HL-60/S4 (cell line): ENCODE measurements around the gene BCL10.

ENCODE experiments used
- in situ Hi-C: fragments of 300-500 bp; cut with MboI; formaldehyde crosslinking; loops from 2 replicates; pipeline ENCODE4 v1.14.3; 2022; ENCODE audit warnings: low sequenced_read_pairs

Gene BCL10

DNA sequence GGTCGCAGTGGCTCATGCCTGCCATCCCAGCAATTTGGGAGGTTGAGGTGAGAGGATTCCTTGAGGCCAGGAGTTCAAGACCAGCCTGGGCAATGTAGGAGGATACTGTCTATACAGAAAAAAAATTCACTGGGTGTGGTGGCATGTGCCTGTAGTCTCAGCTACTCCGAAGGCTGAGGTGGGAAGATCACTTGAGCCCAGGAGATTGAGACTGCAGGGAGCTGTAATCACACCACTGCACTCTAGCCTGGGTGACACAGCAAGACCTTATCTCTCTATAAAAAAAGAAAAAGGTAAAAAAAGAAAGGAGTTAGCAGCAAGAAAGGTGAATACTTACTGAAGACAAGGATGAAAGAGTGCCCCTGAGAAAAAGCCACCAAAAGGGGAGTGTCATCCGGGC, 23.7 kb upstream of the BCL10 start:
- in situ Hi-C loops = no loop called here

DNA sequence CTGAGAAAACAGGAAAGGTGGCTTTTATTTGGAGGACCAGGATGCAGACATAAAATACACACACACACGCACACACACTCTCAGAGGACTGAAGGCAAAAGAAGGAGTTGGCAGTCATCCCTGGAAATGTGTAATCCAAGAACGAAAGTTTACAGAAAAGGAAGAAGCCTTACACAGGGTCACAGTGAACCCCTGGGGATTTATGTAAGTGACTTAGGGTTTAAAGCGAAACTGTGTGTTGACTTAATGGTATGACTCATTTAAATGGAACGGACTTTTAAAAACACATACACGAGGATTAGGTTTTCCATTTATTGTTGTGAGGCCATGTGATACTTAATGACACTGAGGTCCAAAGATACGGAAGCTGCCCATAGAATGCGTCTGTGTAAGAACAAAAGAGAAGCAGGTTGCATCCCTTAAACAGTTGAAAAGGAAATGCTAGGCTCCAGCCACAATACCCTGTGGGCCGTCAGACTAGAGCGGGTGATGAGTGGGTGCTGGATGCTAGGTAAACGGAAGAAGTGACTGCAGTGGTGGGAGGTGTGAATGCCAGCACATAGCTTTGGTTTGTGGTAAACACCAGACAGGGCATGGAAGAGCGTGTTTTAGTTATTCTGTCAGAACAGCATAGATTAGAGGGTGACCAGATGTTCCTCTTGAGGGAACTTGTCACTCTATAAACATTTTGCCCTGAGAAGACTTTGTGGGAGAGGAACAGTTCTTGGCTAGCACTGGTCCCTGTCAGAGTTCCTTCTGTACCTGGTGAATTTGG, 21.6 kb upstream of the BCL10 start:
- in situ Hi-C loops = no loop called here

DNA sequence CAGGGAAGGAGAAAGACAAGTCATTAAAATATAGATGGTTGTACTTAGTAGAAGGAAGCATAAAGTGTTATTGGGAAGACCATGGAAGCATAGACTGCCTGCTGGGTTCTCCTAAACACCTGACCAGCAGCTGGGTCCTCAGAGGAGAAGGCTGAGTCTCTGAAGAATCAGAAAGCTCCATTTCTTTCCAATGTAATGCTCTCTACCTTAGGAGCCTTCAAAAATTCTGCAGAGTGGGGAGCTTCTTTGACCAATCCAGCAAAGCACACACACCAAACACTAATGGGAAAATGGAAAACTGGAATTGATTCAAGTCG, 21.1 kb upstream of the BCL10 start:
- in situ Hi-C loops = no loop called here

- in situ Hi-C loops = no loop called here
Measured at GRCh38 chr1:85296980-85297379, 20.5 kb upstream of the BCL10 start.

DNA sequence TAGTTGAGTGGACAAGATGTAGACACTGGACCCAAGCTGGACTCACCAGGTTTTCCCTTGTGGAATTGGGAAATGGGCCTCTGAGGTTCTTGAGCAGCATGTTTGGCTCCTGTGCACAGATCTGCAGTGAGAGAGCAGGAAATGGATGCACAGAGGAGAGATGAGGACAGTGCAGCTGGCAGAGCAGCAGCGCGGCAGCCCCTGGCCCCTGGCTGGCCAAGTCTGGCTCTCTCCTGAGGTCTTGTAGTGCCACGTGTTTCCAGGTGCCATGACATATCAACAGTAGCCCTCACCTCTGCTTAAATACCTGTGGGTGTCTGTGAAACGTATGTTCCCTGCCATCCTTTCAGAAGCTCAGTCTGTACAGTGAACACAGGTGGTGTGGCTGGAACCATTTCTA, 19.2 kb upstream of the BCL10 start:
- in situ Hi-C loops = no loop called here

DNA sequence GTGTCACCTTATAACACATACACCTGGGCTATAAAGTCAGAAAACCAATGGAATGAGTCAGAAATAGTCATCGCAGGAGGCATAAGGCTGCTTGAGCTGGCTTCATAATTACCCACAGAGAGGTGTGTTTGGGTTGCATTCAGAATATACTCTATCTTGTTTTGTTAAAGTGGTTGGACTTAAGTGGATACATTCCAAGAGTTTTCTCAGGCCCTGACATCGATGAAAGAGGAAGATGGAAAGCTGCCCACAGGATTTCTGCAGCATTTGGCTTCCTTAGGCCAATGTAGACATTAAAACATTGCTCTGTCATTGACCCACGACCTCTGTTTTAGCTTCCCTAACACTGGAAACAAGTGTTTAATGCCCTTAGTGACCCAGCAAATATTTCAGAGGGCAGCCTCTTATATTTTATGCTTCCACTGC, 18.6 kb upstream of the BCL10 start:
- in situ Hi-C loops = no loop called here

- in situ Hi-C loops = no loop called here
Measured at GRCh38 chr1:85290826-85291225, 14.4 kb upstream of the BCL10 start.

- in situ Hi-C loops = no loop called here
Measured at GRCh38 chr1:85289848-85290335, 13.5 kb upstream of the BCL10 start.

- in situ Hi-C loops = no loop called here
Measured at GRCh38 chr1:85289207-85289847, 12.9 kb upstream of the BCL10 start.

GRCh38 chr1:85284202-85284601, 7.8 kb upstream of the BCL10 start:
- in situ Hi-C loops = no loop called here

DNA sequence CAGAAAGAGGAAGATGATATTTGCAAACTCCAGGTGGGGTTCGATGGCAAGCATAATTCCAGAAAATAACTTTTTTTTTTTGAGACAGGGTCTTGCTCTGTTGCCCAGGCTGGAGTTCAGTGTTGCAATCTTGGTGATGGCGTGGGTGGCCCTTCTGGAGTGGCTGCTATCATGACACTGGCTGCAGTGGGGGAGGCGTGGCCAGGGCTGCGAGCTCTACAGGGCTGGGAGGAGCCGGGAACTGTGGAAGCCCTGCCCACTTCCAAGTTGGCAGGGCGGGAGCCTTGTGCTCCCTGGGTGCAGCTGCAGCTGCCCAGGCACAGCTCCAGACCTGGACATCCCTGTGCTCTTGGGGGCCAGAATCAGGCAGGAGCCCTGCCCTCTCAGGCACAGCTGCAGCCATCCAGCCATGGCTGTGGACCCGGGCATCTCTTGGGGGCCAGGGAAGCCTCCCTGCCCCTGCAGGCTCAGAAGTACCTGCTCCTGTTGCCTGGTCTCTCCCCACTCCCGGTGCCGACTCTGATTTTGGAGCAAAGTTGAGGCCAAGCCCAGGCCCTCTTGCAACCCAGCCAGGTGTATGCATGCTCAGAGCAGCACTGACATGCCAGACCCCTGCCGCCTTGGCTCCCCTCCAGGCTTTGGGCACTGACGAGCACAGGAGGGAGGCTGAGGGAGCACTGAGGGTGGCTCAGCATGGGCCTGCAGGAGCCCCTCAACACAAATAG, 7.2 kb upstream of the BCL10 start:
- in situ Hi-C loops = no loop called here

DNA sequence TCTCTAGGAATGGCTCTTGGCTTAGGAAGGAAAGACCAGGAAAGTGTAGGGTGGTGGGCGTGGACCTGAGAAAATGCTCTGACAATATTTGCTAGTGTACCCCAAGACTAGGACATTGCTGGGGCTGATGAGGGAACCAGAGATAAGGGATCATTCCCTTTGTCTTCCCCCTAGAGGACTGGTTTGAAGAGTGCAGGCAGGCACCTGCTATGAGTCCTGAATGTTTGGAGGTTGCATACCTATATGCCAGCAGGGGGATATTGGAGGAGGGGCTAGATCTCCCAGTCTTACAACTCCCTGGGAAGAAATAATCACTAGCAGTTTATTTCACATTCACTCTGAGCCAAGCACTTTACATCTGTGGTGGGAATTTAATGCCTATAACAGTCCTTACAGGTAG, 6.0 kb upstream of the BCL10 start:
- in situ Hi-C loops = no loop called here

- in situ Hi-C loops = no loop called here
Measured at GRCh38 chr1:85280636-85281035, 4.2 kb upstream of the BCL10 start.

DNA sequence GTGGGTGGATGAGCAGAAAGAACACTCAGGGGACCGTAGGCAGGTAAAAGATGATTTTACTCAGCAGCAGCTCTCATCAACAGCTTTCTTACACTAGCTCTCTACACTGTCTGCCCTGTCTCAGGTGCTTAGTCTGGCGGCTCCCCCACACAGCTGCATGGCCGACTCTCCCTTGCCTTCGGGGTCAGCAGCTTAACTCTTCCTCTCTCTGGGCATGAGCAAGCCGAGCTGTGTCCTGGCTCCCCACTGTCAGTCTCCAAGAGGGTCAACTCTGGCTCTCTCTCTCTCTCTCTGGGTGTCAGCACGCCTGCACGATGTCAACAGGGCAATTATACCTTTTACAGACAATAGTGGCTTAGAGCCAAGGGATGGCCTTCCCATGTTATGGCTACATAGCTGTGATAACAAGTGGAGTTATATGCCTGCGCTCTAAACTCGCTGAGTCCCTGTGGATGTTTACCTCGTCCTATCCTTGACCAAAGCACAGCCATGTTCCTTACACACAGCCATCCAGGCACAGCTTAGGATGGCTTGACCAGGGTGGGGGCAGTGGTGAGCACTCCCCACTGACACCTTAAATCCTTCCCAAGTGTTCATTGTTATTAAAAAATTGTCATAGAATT, 3.1 kb upstream of the BCL10 start:
- in situ Hi-C loops = no loop called here

DNA sequence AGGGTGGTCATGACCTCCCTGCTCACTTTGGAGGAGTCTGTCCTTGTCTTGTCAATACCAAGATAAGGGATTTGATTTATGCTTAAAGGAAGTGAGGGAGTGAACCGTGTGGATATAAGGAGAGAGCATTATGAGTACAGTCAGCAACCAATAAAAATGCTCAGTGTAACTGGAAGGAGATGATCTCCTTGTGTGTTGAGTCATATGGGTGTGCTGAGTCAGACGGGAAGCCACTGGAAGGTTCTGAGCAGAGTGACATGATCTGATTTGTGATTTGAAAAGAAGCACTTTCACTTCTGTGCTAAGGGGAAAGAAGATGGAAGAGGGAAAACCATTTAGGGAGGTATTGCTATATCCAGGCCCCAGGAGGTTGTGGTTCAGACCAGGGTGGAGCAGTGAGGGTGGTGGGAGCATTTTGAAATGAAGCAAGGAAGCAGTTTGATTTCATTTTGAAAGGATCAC, 2.5 kb upstream of the BCL10 start:
- in situ Hi-C loops = no loop called here

DNA sequence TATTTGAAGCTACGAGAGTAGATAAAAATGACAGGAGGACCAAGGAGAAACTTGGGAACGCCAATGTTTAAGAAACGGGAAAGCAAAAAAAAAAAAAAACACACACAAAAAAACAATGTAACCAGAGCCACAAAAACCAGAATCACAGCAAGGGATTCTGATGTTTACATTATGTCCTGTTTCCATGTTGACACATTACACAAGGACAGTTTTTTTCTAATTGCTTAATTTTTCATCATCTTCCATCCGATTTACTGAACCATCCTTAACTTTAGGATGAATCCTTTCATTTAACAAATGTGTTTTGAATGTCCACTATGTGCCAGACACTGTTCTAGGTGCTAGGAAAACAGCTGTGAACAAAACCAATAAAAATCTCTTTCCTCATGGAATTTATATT, 1.4 kb upstream of the BCL10 start:
- in situ Hi-C loops = no loop called here

DNA sequence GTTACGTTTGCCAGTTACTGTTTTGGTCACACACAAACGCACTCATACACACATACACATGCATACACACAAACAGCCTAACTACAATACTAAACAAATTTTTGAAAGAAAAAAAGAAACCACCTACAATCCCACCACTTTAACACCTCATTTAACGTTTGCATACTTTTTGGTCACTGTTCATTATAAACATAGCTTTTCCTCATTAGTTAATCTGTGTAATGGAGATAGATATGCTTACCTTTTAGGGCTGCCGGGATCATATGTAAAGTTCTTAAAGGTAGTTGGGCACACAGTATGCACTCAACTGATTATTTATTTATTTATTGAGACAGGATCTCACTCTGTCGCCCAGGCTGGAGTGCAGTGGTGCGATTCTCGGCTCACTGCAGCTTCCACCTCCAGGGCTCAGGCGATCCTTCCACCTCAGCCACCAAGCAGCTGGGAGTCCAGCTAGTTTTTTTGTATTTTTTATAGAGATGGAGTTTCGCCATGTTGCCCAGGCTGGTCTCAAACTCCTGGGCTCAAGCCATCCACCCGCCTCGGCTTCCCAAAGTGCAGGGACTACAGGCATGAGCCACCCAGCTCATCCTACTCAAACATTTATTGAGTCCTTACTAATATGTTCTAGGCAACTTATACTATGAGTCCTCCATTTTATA, 677 bp upstream of the BCL10 start:
- in situ Hi-C loops = no loop called here

GRCh38 chr1:85275701-85276214, 674 bp downstream of the BCL10 start:
- in situ Hi-C loops = no loop called here

DNA sequence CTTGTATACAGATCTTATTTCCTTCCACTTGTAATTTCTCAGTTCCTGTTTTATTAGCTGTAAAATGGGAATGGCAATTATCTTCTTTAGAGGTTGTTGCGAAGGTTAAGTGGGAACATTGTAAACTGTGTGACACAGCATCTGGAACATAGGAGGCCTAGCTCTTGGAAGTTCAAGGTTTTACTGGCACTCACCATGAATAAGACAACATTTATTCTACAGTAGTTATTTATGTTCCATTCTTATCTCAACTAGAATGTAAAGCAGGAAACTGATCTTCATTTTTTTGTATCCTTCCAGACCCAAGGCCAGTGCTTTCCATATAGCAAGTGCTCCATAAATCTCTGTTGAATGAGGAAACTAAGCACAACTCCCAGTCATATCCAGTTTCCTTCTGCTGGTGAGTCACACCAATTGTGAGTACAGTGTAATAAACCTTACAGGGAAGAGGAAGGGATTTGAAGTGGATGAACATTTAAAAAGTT, 1.4 kb downstream of the BCL10 start:
- in situ Hi-C loops = no loop called here

GRCh38 chr1:85273397-85273796, 3.0 kb downstream of the BCL10 start:
- in situ Hi-C loops = no loop called here
